Measurements from ENCODE around the gene SLC13A3. TPM values are rescaled to one million over a fixed set of nuclear protein-coding genes. Genes with fewer than 3 reads are reported as not detected.

The SLC13A3 gene
- total RNA-seq, 3 donors from 2014 or later = 0.27 to 0.54 TPM; not detected in 1

GRCh38 chr20:46546298-46546697 lies 105.0 kb downstream of the SLC13A3 start:
- H3K4me3 ChIP-seq = no peak overlapping the region
- no peaks in the 10 kb centered on the region for H3K36me3 ChIP-seq (ENCODE audit: low read depth)
- no peaks in the 10 kb centered on the region for H3K4me1 ChIP-seq (ENCODE audit: low read depth)
- no peak for ATAC-seq
- DNase-seq = no peak
- TF ChIP-seq CTCF (IDR thresholded peaks at IDR 0.05) = no peak
- intact Hi-C loops (cut with DNase I, micrococcal nuclease) = no loop called here
- H3K9me3 ChIP-seq = no peaks in the 10 kb centered on the region

- Histone ChIP-seq H3K4me3 (no peak overlapping the region), H3K36me3 (ENCODE audit: low read depth) (no peaks in the 10 kb centered on the region), H3K4me1 (ENCODE audit: low read depth) (no peaks in the 10 kb centered on the region), H3K9me3 (no peaks in the 10 kb centered on the region)
- intact Hi-C loops (cut with DNase I, micrococcal nuclease) = no loop called here
- DNase-seq (no peak), ATAC-seq (no peak)
- no peak for TF ChIP-seq CTCF (IDR thresholded peaks at IDR 0.05)
These were observed 105.5 kb downstream of the SLC13A3 start for GRCh38 chr20:46545827-46546138.

GRCh38 chr20:46545077-46545826 lies 106.0 kb downstream of the SLC13A3 start:
- Histone ChIP-seq H3K4me3 (no peak overlapping the region), H3K4me1 (ENCODE audit: low read depth) (no peaks in the 10 kb centered on the region), H3K36me3 (ENCODE audit: low read depth) (no peaks in the 10 kb centered on the region), H3K9me3 (no peaks in the 10 kb centered on the region)
- DNase-seq (no peak), ATAC-seq (no peak)
- intact Hi-C loops (cut with DNase I, micrococcal nuclease) = no loop called here
- no peak for TF ChIP-seq CTCF (IDR thresholded peaks at IDR 0.05)

- Histone ChIP-seq H3K9me3 (no peaks in the 10 kb centered on the region), H3K4me1 (ENCODE audit: low read depth) (no peaks in the 10 kb centered on the region), H3K4me3 (no peak overlapping the region), H3K36me3 (ENCODE audit: low read depth) (no peaks in the 10 kb centered on the region)
- DNase-seq = no peak
- no peak for ATAC-seq
- TF ChIP-seq CTCF (IDR thresholded peaks at IDR 0.05) = no peak
- intact Hi-C loops (cut with DNase I, micrococcal nuclease) = no loop called here
These were observed 106.7 kb downstream of the SLC13A3 start for GRCh38 chr20:46544576-46544975.

- no peak for ATAC-seq
- no peak for TF ChIP-seq CTCF (IDR thresholded peaks at IDR 0.05)
- no peaks in the 10 kb centered on the region for H3K9me3 ChIP-seq
- H3K4me1 ChIP-seq (ENCODE audit: low read depth) = no peaks in the 10 kb centered on the region
- no peak for DNase-seq
- no peak overlapping the region for H3K4me3 ChIP-seq
- intact Hi-C loops (cut with DNase I, micrococcal nuclease) = no loop called here
- H3K36me3 ChIP-seq (ENCODE audit: low read depth) = no peaks in the 10 kb centered on the region
These were observed 107.3 kb downstream of the SLC13A3 start for GRCh38 chr20:46543959-46544358.

- no peak for TF ChIP-seq CTCF (IDR thresholded peaks at IDR 0.05)
- Histone ChIP-seq H3K4me1 (ENCODE audit: low read depth) (no peaks in the 10 kb centered on the region), H3K36me3 (ENCODE audit: low read depth) (no peaks in the 10 kb centered on the region), H3K9me3 (no peaks in the 10 kb centered on the region), H3K4me3 (no peak overlapping the region)
- DNase-seq = no peak
- ATAC-seq = no peak
- intact Hi-C loops (cut with DNase I, micrococcal nuclease) = no loop called here
These were observed 108.2 kb downstream of the SLC13A3 start for GRCh38 chr20:46543033-46543432.

Data from mucosa of descending colon (tissue), 3 donors.